Measurements from ENCODE around the gene ZNF480. TPM values are rescaled to one million over a fixed set of nuclear protein-coding genes. Genes with fewer than 3 reads are reported as not detected.

Gene ZNF480
- polyA plus RNA-seq, 1 experiment = 11.9 TPM

DNA sequence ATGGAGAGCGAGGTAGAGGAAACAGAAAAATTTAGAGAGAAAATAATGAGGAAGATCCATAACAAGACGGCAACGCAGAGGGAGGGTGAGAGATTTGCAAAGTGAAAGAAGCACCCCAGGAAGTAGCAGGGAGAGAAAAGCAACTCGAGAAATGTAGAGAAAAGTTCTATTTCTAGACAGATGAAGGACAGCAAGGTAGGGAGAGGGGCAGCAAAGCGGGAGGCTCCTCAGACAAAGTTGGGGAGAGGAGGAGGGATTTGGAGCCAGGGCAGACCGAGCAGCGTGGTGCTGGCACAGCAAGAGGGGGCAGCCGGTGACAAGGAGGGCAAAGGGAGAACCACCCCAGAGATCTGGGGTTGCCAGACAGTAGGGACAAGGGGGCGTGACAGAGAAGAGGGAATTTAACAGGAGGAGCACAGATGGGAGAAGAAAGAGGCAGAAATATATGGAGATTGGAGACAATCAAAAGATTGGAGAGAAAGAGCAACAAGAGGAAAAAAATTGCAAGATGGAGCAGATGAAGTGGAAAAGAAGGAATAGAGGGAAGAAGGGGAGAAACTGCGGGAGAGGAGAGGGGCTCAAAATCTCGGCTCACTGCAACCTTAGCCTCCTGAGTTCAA, 26.6 kb upstream of the ZNF480 start:
- ChIA-PET POLR2A (no interaction called here), CTCF (no interaction called here)
- H3K27me3 ChIP-seq (ENCODE audit: control insufficient read depth, insufficient read depth, low read length) = no peaks in the 10 kb centered on the region
- no peak for TF ChIP-seq CTCF (IDR thresholded peaks at IDR 0.05; ENCODE audit: low read depth, low read length)
- peaks cover 29% of the 10 kb centered on the region for H3K9me3 ChIP-seq (ENCODE audit: control insufficient read depth, insufficient read depth, low read length)
- peak overlapping the region; percentile 96 for H3K4me3 ChIP-seq (ENCODE audit: low read depth, low read length)
- no peak for DNase-seq (ENCODE audit: low read depth, low spot score)
- peak overlapping the region; percentile 100 for H3K27ac ChIP-seq (ENCODE audit: low read depth, low read length)

- Histone ChIP-seq H3K9me3 (ENCODE audit: control insufficient read depth, insufficient read depth, low read length) (peaks cover 39% of the 10 kb centered on the region), H3K27ac (ENCODE audit: low read depth, low read length) (no peak overlapping the region), H3K4me3 (ENCODE audit: low read depth, low read length) (no peak overlapping the region), H3K27me3 (ENCODE audit: control insufficient read depth, insufficient read depth, low read length) (no peaks in the 10 kb centered on the region)
- CTCF ChIA-PET = no interaction called here
- POLR2A ChIA-PET = no interaction called here
- no peak for DNase-seq (ENCODE audit: low read depth, low spot score)
- no peak for TF ChIP-seq CTCF (IDR thresholded peaks at IDR 0.05; ENCODE audit: low read depth, low read length)
Measured at GRCh38 chr19:52273301-52273700, 23.7 kb upstream of the ZNF480 start.

GRCh38 chr19:52274191-52274590, 22.8 kb upstream of the ZNF480 start:
- POLR2A ChIA-PET = no interaction called here
- no peaks in the 10 kb centered on the region for H3K27me3 ChIP-seq (ENCODE audit: control insufficient read depth, insufficient read depth, low read length)

GRCh38 chr19:52275988-52276387, 21.0 kb upstream of the ZNF480 start:
- DNase-seq (ENCODE audit: low read depth, low spot score) = no peak
- ChIA-PET POLR2A (no interaction called here), CTCF (no interaction called here)
- no peak for TF ChIP-seq CTCF (IDR thresholded peaks at IDR 0.05; ENCODE audit: low read depth, low read length)
- H3K4me3 ChIP-seq (ENCODE audit: low read depth, low read length) = no peak overlapping the region
- no peaks in the 10 kb centered on the region for H3K27me3 ChIP-seq (ENCODE audit: control insufficient read depth, insufficient read depth, low read length)
- H3K9me3 ChIP-seq (ENCODE audit: control insufficient read depth, insufficient read depth, low read length) = peaks cover 48% of the 10 kb centered on the region
- no peak overlapping the region for H3K27ac ChIP-seq (ENCODE audit: low read depth, low read length)

More at GRCh38 chr19:52274191-52274590, 22.8 kb upstream of the ZNF480 start:
- DNase-seq (ENCODE audit: low read depth, low spot score) = no peak
- TF ChIP-seq CTCF (IDR thresholded peaks at IDR 0.05; ENCODE audit: low read depth, low read length) = no peak
- Histone ChIP-seq H3K9me3 (ENCODE audit: control insufficient read depth, insufficient read depth, low read length) (peaks cover 40% of the 10 kb centered on the region), H3K4me3 (ENCODE audit: low read depth, low read length) (no peak overlapping the region), H3K27ac (ENCODE audit: low read depth, low read length) (no peak overlapping the region)
- CTCF ChIA-PET = interaction anchor here (0.6 kb wide), 1 partner anchor 464 kb away, joined by 5 read pairs; no protein-coding TSS in a partner anchor

- POLR2A ChIA-PET = no interaction called here
- Histone ChIP-seq H3K9me3 (ENCODE audit: control insufficient read depth, insufficient read depth, low read length) (peaks cover 56% of the 10 kb centered on the region), H3K27me3 (ENCODE audit: control insufficient read depth, insufficient read depth, low read length) (no peaks in the 10 kb centered on the region), H3K27ac (ENCODE audit: low read depth, low read length) (no peak overlapping the region), H3K4me3 (ENCODE audit: low read depth, low read length) (no peak overlapping the region)
- no peak for DNase-seq (ENCODE audit: low read depth, low spot score)
- CTCF ChIA-PET = no interaction called here
- TF ChIP-seq CTCF (IDR thresholded peaks at IDR 0.05; ENCODE audit: low read depth, low read length) = no peak
Measured at GRCh38 chr19:52277471-52277870, 19.5 kb upstream of the ZNF480 start.
